NCI-H1092 (cell line): Measurements from ENCODE around the gene FRAS1.
A peak's percentile ranks its signal among the peaks of the same experiment; 100 is the strongest.

Source experiments
- DNase-seq: peaks from one replicate; lab custom pipeline; 2025; lab: John Stamatoyannopoulos, UW

FRAS1 gene

GRCh38 chr4:78369679-78370078, 312.6 kb downstream of the FRAS1 start:
- peak; percentile 4 for DNase-seq

GRCh38 chr4:78370631-78371372, 313.7 kb downstream of the FRAS1 start:
- no peak for DNase-seq

GRCh38 chr4:78372355-78372988, 315.3 kb downstream of the FRAS1 start:
- DNase-seq: no peak

GRCh38 chr4:78377555-78377954, 320.4 kb downstream of the FRAS1 start:
- no peak for DNase-seq

GRCh38 chr4:78379040-78379439, 321.9 kb downstream of the FRAS1 start:
- DNase-seq: no peak

- DNase-seq: no peak
These were observed 323.0 kb downstream of the FRAS1 start for GRCh38 chr4:78379991-78380729.

- DNase-seq: no peak
These were observed 329.6 kb downstream of the FRAS1 start for GRCh38 chr4:78386679-78387078.

GRCh38 chr4:78395642-78396041, 338.5 kb downstream of the FRAS1 start:
- DNase-seq: no peak

- DNase-seq: no peak
These were observed 339.6 kb downstream of the FRAS1 start for GRCh38 chr4:78396613-78397291.

GRCh38 chr4:78397292-78397630, 340.1 kb downstream of the FRAS1 start:
- DNase-seq: no peak

GRCh38 chr4:78409612-78410202, 352.6 kb downstream of the FRAS1 start:
- no peak for DNase-seq

- no peak for DNase-seq
These were observed 353.1 kb downstream of the FRAS1 start for GRCh38 chr4:78410225-78410624.

- no peak for DNase-seq
These were observed 353.6 kb downstream of the FRAS1 start for GRCh38 chr4:78410676-78411075.

- DNase-seq: no peak
These were observed 357.0 kb downstream of the FRAS1 start for GRCh38 chr4:78414116-78414515.

GRCh38 chr4:78417603-78418002, 360.5 kb downstream of the FRAS1 start:
- DNase-seq: no peak

GRCh38 chr4:78418406-78418805, 361.3 kb downstream of the FRAS1 start:
- no peak for DNase-seq

- DNase-seq: no peak
These were observed 366.7 kb downstream of the FRAS1 start for GRCh38 chr4:78423790-78424189.

- DNase-seq: no peak
These were observed 367.3 kb downstream of the FRAS1 start for GRCh38 chr4:78424461-78424860.

- DNase-seq: no peak
These were observed 369.8 kb downstream of the FRAS1 start for GRCh38 chr4:78426972-78427371.

- no peak for DNase-seq
These were observed 371.9 kb downstream of the FRAS1 start for GRCh38 chr4:78428996-78429395.

GRCh38 chr4:78432896-78433295, 375.8 kb downstream of the FRAS1 start:
- DNase-seq: no peak

GRCh38 chr4:78437608-78438088, 380.5 kb downstream of the FRAS1 start:
- DNase-seq: no peak
